HG02885 (cell line): ENCODE results near the gene LGALS1.
A peak's percentile ranks its signal among the peaks of the same experiment; 100 is the strongest.

Experiments
- ATAC-seq: cut with Tn5 transposase; IDR thresholded peaks from one replicate; pipeline ENCODE4 v1.9.1; 2021; ENCODE audit warnings: mild to moderate bottlenecking; ENCODE audit not compliant: unreplicated experiment, poor library complexity

LGALS1 gene

GRCh38 chr22:37674951-37675929, at the start of gene LGALS1:
LGALS1 (plus strand) TSS chr22:37675636; CDS start chr22:37675703, 67 bp downstream.
- ATAC-seq, result peak; percentile 54

- ATAC-seq, result no peak
Observed at GRCh38 chr22:37625737-37626136, 49.7 kb upstream of the LGALS1 start.

GRCh38 chr22:37626144-37626543, 49.3 kb upstream of the LGALS1 start:
- ATAC-seq, result no peak

- no peak for ATAC-seq
Observed at GRCh38 chr22:37626556-37627075, 48.8 kb upstream of the LGALS1 start.

GRCh38 chr22:37627121-37627520, 48.3 kb upstream of the LGALS1 start:
- no peak for ATAC-seq

- no peak for ATAC-seq
Observed at GRCh38 chr22:37627545-37627944, 47.9 kb upstream of the LGALS1 start.

GRCh38 chr22:37628830-37629229, 46.6 kb upstream of the LGALS1 start:
- no peak for ATAC-seq

- ATAC-seq, result no peak
Observed at GRCh38 chr22:37629928-37630327, 45.5 kb upstream of the LGALS1 start.

GRCh38 chr22:37630839-37631435, 44.5 kb upstream of the LGALS1 start:
- ATAC-seq, result no peak

GRCh38 chr22:37631448-37632173, 43.8 kb upstream of the LGALS1 start:
- no peak for ATAC-seq

- peak; percentile 22 for ATAC-seq
Observed at GRCh38 chr22:37632174-37633088, 43.0 kb upstream of the LGALS1 start.

GRCh38 chr22:37633089-37633624, 42.3 kb upstream of the LGALS1 start:
- peak; percentile 68 for ATAC-seq

- peak; percentile 61 for ATAC-seq
Observed at GRCh38 chr22:37633625-37634416, 41.6 kb upstream of the LGALS1 start.

GRCh38 chr22:37634417-37634924, 41.0 kb upstream of the LGALS1 start:
- no peak for ATAC-seq

- ATAC-seq, result no peak
Observed at GRCh38 chr22:37635157-37635556, 40.3 kb upstream of the LGALS1 start.

GRCh38 chr22:37636186-37636948, 39.1 kb upstream of the LGALS1 start:
- ATAC-seq, result no peak

GRCh38 chr22:37636949-37637273, 38.5 kb upstream of the LGALS1 start:
- no peak for ATAC-seq
